ENCODE measurements around the gene PEX5L.

DNA sequence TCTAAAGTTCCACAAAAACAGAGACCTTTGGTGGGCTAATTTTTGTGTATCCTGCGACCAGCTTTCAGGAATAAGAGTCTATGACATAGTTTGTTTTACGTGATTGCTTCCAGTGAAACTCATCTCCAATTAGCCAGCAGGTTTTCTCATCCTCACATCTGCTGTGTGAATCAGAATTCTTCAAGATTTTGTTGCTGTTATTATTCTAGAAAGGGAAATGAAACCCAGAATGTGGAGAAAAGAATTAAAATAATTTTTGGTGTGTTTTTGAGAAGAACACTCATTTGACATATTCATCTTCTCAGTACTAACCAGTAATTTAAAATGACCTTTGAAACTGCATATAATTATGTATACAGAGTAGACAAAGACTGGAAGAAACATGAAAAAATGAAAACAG, 208.0 kb downstream of the PEX5L start:
- TF ChIP-seq, protein P1, sequence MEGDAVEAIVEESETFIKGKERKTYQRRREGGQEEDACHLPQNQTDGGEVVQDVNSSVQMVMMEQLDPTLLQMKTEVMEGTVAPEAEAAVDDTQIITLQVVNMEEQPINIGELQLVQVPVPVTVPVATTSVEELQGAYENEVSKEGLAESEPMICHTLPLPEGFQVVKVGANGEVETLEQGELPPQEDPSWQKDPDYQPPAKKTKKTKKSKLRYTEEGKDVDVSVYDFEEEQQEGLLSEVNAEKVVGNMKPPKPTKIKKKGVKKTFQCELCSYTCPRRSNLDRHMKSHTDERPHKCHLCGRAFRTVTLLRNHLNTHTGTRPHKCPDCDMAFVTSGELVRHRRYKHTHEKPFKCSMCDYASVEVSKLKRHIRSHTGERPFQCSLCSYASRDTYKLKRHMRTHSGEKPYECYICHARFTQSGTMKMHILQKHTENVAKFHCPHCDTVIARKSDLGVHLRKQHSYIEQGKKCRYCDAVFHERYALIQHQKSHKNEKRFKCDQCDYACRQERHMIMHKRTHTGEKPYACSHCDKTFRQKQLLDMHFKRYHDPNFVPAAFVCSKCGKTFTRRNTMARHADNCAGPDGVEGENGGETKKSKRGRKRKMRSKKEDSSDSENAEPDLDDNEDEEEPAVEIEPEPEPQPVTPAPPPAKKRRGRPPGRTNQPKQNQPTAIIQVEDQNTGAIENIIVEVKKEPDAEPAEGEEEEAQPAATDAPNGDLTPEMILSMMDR (IDR thresholded peaks at IDR 0.05) = no peak
- no peak for TF ChIP-seq POLR2AphosphoS5 (IDR thresholded peaks at IDR 0.05)
- TF ChIP-seq POLR2A (IDR thresholded peaks at IDR 0.05) = no peak
- no peak for TF ChIP-seq EP300 (IDR thresholded peaks at IDR 0.05)

All from gastroesophageal sphincter (tissue), 3 donors.